Transverse colon (tissue), 4 donors: ENCODE results near the gene SLC5A3. TPM values are rescaled to one million over a fixed set of nuclear protein-coding genes. Genes with fewer than 3 reads are reported as not detected.

Source experiments
- DNase-seq: peaks from one replicate; pipeline ENCODE4 v3.0.0-alpha.2; 2019
- H3K27ac ChIP-seq, 4 donors: fragments of 200-600 bp; sonication (generic); 2 replicates each; pipeline ENCODE4 v1.5.1; 2016 to 2018; ENCODE audit warnings: inconsistent platforms in 4 of 4
- H3K27me3 ChIP-seq: fragments of 200-600 bp; sonication (generic); 2 replicates; pipeline ENCODE4 v1.5.1; 2017; ENCODE audit warnings: inconsistent platforms
- H3K36me3 ChIP-seq, 4 donors: fragments of 200-600 bp; sonication (generic); 2 replicates each; pipeline ENCODE4 v1.5.1; 2017 to 2019; ENCODE audit warnings: inconsistent platforms in 4 of 4
- H3K4me1 ChIP-seq, 4 donors: fragments of 200-600 bp; sonication (generic); 2 replicates each; pipeline ENCODE4 v1.5.1; 2017 to 2020; ENCODE audit warnings: inconsistent platforms in 4 of 4
- H3K4me3 ChIP-seq, 4 donors: fragments of 200-600 bp; sonication (generic); 1 replicate in 1 of 4; 2 replicates in 3 of 4; pipeline versions ENCODE4 v1.5.1 to v1.6.1; 2017 to 2019; ENCODE audit warnings: inconsistent platforms in 4 of 4
- H3K9me3 ChIP-seq, 2 donors: fragments of 200-600 bp; sonication (generic); 2 replicates each; pipeline ENCODE4 v1.5.1; 2017 to 2019; ENCODE audit warnings: inconsistent platforms in 2 of 2
- CTCF ChIP-seq, 5 experiments: fragments of 200-600 bp in 3 of 5; fragments of 450-650 bp in 2 of 5; sonication (generic) in 3 of 5; IDR thresholded peaks; 1 replicate in 2 of 5; 2 replicates in 3 of 5; pipeline ENCODE4 v1.5.1; 2016 to 2017; ENCODE audit warnings: antibody characterized with exemption in 5 of 5, inconsistent platforms in 3 of 5, mild to moderate bottlenecking in 2 of 5, moderate library complexity in 1 of 5
- EP300 ChIP-seq: sonication (generic); formaldehyde crosslinking; IDR thresholded peaks from one replicate; pipeline ENCODE4 v1.6.1; 2017; ENCODE audit warnings: antibody characterized with exemption, low read depth
- POLR2A ChIP-seq: fragments of 450-650 bp; IDR thresholded peaks from one replicate; pipeline ENCODE4 v1.6.1; 2016; ENCODE audit warnings: antibody characterized with exemption, mild to moderate bottlenecking, moderate library complexity
- POLR2AphosphoS5 ChIP-seq, 3 donors: sonication (generic); formaldehyde crosslinking; IDR thresholded peaks; one replicate each; pipeline ENCODE4 v1.6.1; 2016; ENCODE audit warnings: antibody characterized with exemption in 3 of 3
- WGBS, 2 donors: methylation state at CpG; one replicate each; pipeline ENCODE4 v1.1.5; 2018; ENCODE audit warnings: low coverage in 1 of 2; 5-methylcytosine and 5-hydroxymethylcytosine counted together
- in situ Hi-C, 4 donors: fragments of 200-750 bp; cut with MboI; loops; one replicate each; pipeline versions ENCODE4 v1.15.0 to v1.15.1; 2017; ENCODE audit warnings: low sequenced_read_pairs in 3 of 4, low pct_ligation_motif_present in 1 of 4, low pct_unique_long_range_greater_than_20kb in 1 of 4
- intact Hi-C: fragments of 100-400 bp; cut with DNase I; formaldehyde crosslinking; loops from one replicate; pipeline ENCODE4 v1.15.1; 2023; ENCODE audit warnings: low total_unique reads
- total RNA-seq, 4 donors: library from RNA; depleted of rRNA; stranded (reverse); fragments of >200 nt; gene quantifications; one replicate each; pipeline ENCODE4 v1.1.0, GENCODE V29; 2016

Gene SLC5A3
- total RNA-seq, 4 donors from 2014 or later, result 12.0 to 32.6 (median 23.9) TPM

- WGBS, 2 donors, result 91 to 100% methylated on average over 3 to 7 of the region's 7 CpGs
- no peaks in the 10 kb centered on the region for H3K27me3 ChIP-seq
- no peak for TF ChIP-seq POLR2AphosphoS5 (IDR thresholded peaks at IDR 0.05)
- no peak for TF ChIP-seq POLR2A
- TF ChIP-seq CTCF (IDR thresholded peaks at IDR 0.05), result no peak
- no peak for TF ChIP-seq EP300
- H3K4me1 ChIP-seq, result peaks cover 0 to 6% (median 4%) of the 10 kb centered on the region in 4 donors
- H3K4me3 ChIP-seq, result no peak overlapping the region
- DNase-seq, result no peak
- H3K36me3 ChIP-seq, result no peaks in the 10 kb centered on the region
- in situ Hi-C loops (no loop called here), intact Hi-C loops (no loop called here)
- H3K27ac ChIP-seq, result no peak overlapping the region
- no peaks in the 10 kb centered on the region for H3K9me3 ChIP-seq
Observed at GRCh38 chr21:34109075-34109474, 35.7 kb downstream of the SLC5A3 start.

DNA sequence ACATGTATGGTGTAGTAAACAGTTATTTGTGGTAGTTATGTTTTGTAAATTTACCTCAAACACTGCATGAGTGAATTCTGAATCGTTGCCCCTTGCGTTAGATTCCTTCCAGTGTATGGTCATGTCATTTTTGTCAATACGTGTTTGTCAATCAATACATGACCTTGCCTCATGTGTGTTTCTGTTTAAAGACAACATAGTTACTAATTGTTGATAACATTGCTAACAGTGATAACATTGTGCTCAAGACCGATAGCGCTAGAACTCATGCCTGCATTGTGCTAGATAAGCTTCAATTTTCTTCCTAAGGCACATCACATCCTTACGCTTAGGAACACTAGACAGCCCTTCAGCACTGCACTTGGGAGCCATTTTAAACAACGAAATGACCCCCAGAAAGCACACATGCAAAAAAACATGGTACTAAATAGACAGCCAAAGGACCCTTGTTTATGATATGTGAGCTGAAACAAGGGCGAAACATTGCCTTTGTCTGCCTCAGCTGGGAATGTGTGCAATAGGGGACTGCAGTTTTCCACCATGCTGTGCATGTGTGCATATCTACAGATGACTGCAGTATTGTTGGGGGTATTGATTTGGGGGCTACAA lies 37.3 kb downstream of the SLC5A3 start:
- Histone ChIP-seq H3K27ac (no peak overlapping the region), H3K4me1 (peaks cover 3 to 7% (median 6%) of the 10 kb centered on the region in 4 donors), H3K27me3 (no peaks in the 10 kb centered on the region), H3K36me3 (no peaks in the 10 kb centered on the region), H3K9me3 (no peaks in the 10 kb centered on the region), H3K4me3 (no peak overlapping the region)
- DNase-seq, result no peak
- TF ChIP-seq POLR2AphosphoS5 (IDR thresholded peaks at IDR 0.05), result no peak
- TF ChIP-seq CTCF (IDR thresholded peaks at IDR 0.05), result no peak
- no peak for TF ChIP-seq EP300
- no peak for TF ChIP-seq POLR2A
- intact Hi-C loops, result no loop called here
- in situ Hi-C loops, result no loop called here
- WGBS, 2 donors, result 97 to 100% methylated on average over 5 to 8 of the region's 8 CpGs

DNA sequence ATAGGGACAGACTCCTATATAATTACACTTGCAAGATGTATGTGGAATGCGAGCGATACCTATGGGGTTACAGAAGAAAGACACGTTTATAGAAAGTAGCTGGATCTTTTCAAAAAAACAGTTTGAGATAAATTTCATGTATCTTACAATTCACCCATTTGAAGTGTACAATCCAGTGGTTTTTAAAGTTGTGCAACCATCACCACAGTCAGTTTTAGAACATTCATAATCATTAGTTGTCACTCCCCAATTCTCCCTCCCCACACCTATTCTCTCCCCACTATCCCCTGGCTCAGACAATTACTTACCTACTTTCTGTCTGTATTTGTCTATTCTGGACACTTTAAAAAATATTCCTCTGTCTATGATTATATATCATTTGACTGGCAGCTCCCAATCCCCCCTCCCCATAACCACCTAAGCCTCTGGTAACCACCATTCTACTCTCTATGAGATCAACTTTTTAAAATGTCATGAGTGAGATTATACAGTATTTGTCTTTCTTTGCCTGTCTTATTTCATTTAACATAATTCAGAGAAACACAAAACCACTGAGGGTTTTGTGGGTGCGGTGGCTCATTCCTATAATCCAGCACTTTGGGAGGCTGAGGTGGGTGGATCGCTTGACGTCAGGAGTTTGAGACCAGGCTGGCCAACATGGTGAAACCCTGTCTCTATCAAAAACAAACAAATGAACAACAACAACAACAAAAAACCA lies 39.1 kb downstream of the SLC5A3 start:
- no peak overlapping the region for H3K27ac ChIP-seq
- no peak overlapping the region for H3K4me3 ChIP-seq
- 90 to 95% methylated on average over 6 of the region's 6 CpGs for WGBS, 2 donors
- DNase-seq, result no peak
- H3K9me3 ChIP-seq, result no peaks in the 10 kb centered on the region
- in situ Hi-C loops, result no loop called here
- no peak for TF ChIP-seq POLR2A
- TF ChIP-seq CTCF (IDR thresholded peaks at IDR 0.05), result no peak
- TF ChIP-seq POLR2AphosphoS5 (IDR thresholded peaks at IDR 0.05), result no peak
- no peak for TF ChIP-seq EP300
- H3K27me3 ChIP-seq, result no peaks in the 10 kb centered on the region
- intact Hi-C loops, result no loop called here
- peaks cover 6 to 21% (median 12%) of the 10 kb centered on the region in 4 donors for H3K4me1 ChIP-seq
- no peaks in the 10 kb centered on the region for H3K36me3 ChIP-seq

DNA sequence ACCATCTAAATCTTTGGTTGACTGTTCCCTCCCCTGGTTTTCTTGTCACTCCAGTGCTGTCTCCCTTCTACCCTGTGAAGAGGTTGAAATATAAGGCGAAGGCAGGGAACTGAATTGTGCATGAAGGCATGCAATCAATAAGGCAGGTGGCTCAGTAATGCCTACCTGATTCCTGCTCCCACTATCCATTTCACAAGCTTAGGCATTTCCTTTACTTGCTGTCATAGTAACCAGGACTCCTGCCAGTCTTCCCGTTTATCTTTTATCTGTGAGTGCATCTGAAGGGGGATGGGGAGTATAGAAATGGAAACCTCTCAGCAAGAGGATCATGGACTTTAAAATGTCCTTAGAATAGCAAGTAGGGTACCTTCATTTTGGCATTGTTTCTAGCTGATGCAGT lies 40.5 kb downstream of the SLC5A3 start:
- in situ Hi-C loops, result no loop called here
- DNase-seq, result no peak
- Histone ChIP-seq H3K4me1 (peaks cover 6 to 22% (median 14%) of the 10 kb centered on the region in 4 donors), H3K9me3 (no peaks in the 10 kb centered on the region), H3K27me3 (no peaks in the 10 kb centered on the region), H3K36me3 (no peaks in the 10 kb centered on the region), H3K27ac (no peak overlapping the region), H3K4me3 (no peak overlapping the region)
- TF ChIP-seq EP300 (no peak), CTCF (IDR thresholded peaks at IDR 0.05) (no peak), POLR2A (no peak), POLR2AphosphoS5 (IDR thresholded peaks at IDR 0.05) (no peak)
- WGBS, 2 donors, result 56 to 60% methylated on average over 2 of the region's 2 CpGs
- intact Hi-C loops, result no loop called here
